Heart right ventricle (tissue), 16 donors: Measurements from ENCODE around the gene AKAP1. TPM values are rescaled to one million over a fixed set of nuclear protein-coding genes. Genes with fewer than 3 reads are reported as not detected.

Experiments used
- ATAC-seq, 8 donors: fragments of 200-7000 bp; cut with Tn5 transposase; one replicate each; pipeline ENCODE4 v1.9.1; 2020; ENCODE audit warnings: mild to moderate bottlenecking in 8 of 8, moderate library complexity in 8 of 8, moderate number of reproducible peaks in 1 of 8
- DNase-seq, 2 donors: peaks; one replicate each; pipeline ENCODE4 v3.0.0-alpha.2; 2020
- H3K27ac ChIP-seq, 10 donors: fragments of 200-600 bp; sonication (generic) in 2 of 10; one replicate each; pipeline versions ENCODE4 v1.5.0 to v1.8.0; 2020 to 2022; ENCODE audit warnings: mild to moderate bottlenecking in 3 of 10
- H3K27me3 ChIP-seq, 7 donors: fragments of 200-600 bp; one replicate each; pipeline ENCODE4 v1.8.0; 2021 to 2022; ENCODE audit warnings: mild to moderate bottlenecking in 2 of 7
- H3K36me3 ChIP-seq, 9 donors: fragments of 200-600 bp; sonication (generic) in 1 of 9; one replicate each; pipeline versions ENCODE4 v1.5.0 to v1.8.0; 2020 to 2022; ENCODE audit warnings: mild to moderate bottlenecking in 2 of 9
- H3K4me1 ChIP-seq, 9 donors: fragments of 200-600 bp; sonication (generic) in 1 of 9; one replicate each; pipeline versions ENCODE4 v1.5.0 to v1.8.0; 2020 to 2022; ENCODE audit warnings: mild to moderate bottlenecking in 4 of 9
- H3K4me3 ChIP-seq, 10 donors: fragments of 200-600 bp; sonication (generic) in 2 of 10; one replicate each; pipeline versions ENCODE4 v1.5.0 to v1.8.0; 2020 to 2022; ENCODE audit warnings: mild to moderate bottlenecking in 7 of 10, moderate library complexity in 2 of 10
- H3K9me3 ChIP-seq, 11 donors: fragments of 200-600 bp in 10 of 11; sonication (generic) in 2 of 11; one replicate each; pipeline versions ENCODE4 v1.5.0 to v1.8.0; 2013 to 2022; ENCODE audit warnings: mild to moderate bottlenecking in 2 of 11, control low read depth in 1 of 11, moderate library complexity in 1 of 11
- WGBS, 2 donors: extraction: QIAGEN DNeasy Blood & Tissue Kit; methylation state at CpG; one replicate each; pipeline ENCODE4 v1.1.7; 2013; ENCODE audit warnings: inconsistent platforms in 1 of 2; 5-methylcytosine and 5-hydroxymethylcytosine counted together
- intact Hi-C, 10 donors: fragments of 100-400 bp; cut with DNase I; formaldehyde crosslinking; loops; one replicate each; pipeline versions ENCODE4 v1.11.1 to v1.14.2; 2022
- polyA plus RNA-seq, 2 donors: library from polyadenylated mRNA; stranded (reverse); fragments of 200-250 nt; gene quantifications; one replicate each; pipeline ENCODE4 v1.2.3, GENCODE V29; 2013
- total RNA-seq, 10 donors: library from RNA; stranded (reverse); fragmentation: NEBNext Ultra II Directional in 3 of 10; extraction: Animal tissue kit (Norgen Biotek cat#: 25700) in 3 of 10; gene quantifications; one replicate each; pipeline versions ENCODE4 v1.2.1 to v1.2.4, GENCODE V29; 2021 to 2023
- TF ChIP-seq, protein P1 (sequence below), 9 donors: fragments of 200-600 bp; sonication (generic) in 2 of 9; IDR thresholded peaks; one replicate each; pipeline versions ENCODE4 v1.5.0 to v1.8.0; 2021 to 2022; ENCODE audit warnings: antibody characterized with exemption in 9 of 9, mild to moderate bottlenecking in 5 of 9, moderate library complexity in 1 of 9
- donor health status: Arrhythmogenic right ventricular cardiomyopathy.
- donor health status: ischemic (EF 13 %, LVEDD 7.1; RV severe dilation, severe dysfunction).
- donor health status: healthy with polysubstance abuse.
- donor health status: DM: no; HTN: yes; CAD: no.
- donor health status: DM: no; HTN: no; CAD: no.
- donor health status: ischemic (EF 25% LVEDD 6.9; RV normal size, moderate dysfunction).
- donor health status: ischemic (EF 25% LVEDD 5.7; RV mildly dilated, moderate dysfunction).
- donor health status: healthy.
- donor health status: DM: yes; HTN: yes; CAD: no.
- donor health status: Ischemic cardiomyopathy.
- donor health status: ischemic (EF 35%, LVEDD 5.7; RV mildly dilated, moderate dysfunction).
- donor health status: nonischemic (EF 11% LVEDD 7.7; RV severe dilation, severe dysfunction).
- donor health status: DM: yes; HTN: yes; CAD: no.
- donor health status: PGD.
- donor health status: ischemic (EF 29% LVEDD 5.4; RV normal size, mild dysfunction).
- donor health status: nonischemic (EF 23%, LVEDD 6.1; RV moderate dilation, normal function).

AKAP1 gene
- total and polyA plus RNA-seq, 12 donors, result 31.0 to 234 (median 153) TPM

DNA sequence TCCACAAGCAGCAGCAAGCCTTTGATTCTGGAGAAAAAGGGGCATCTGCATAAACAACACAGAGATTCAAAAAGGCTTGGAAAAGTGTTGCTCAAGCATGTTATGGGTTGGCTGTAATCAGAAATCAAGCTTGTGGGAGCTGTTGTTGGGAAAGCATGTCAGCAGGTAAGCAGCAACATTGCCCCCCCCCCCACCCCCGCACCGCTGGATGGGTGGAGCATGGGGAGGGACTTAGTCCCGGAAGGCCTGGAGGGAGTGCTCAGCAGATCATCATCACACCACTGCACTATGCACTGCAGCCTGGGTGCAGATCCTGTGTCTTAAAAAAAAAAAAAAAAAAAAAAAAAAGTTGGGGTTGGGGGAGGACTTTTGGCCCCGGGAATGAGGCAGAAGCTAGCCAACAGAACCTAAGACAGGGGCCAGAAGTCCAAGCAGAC is 16.8 kb upstream of the AKAP1 start:
- no peak for DNase-seq
- no peak overlapping the region for H3K27ac ChIP-seq
- peak in 1 of 8 donors; percentile 44 for ATAC-seq
- intact Hi-C loops, result loop anchor here in 1 of 10 donors (5.0 kb wide), 1 partner anchor 61 kb away; no protein-coding TSS in a partner anchor
- no peak overlapping the region for H3K4me3 ChIP-seq
- H3K9me3 ChIP-seq, result no peaks in the 10 kb centered on the region
- TF ChIP-seq, protein P1, sequence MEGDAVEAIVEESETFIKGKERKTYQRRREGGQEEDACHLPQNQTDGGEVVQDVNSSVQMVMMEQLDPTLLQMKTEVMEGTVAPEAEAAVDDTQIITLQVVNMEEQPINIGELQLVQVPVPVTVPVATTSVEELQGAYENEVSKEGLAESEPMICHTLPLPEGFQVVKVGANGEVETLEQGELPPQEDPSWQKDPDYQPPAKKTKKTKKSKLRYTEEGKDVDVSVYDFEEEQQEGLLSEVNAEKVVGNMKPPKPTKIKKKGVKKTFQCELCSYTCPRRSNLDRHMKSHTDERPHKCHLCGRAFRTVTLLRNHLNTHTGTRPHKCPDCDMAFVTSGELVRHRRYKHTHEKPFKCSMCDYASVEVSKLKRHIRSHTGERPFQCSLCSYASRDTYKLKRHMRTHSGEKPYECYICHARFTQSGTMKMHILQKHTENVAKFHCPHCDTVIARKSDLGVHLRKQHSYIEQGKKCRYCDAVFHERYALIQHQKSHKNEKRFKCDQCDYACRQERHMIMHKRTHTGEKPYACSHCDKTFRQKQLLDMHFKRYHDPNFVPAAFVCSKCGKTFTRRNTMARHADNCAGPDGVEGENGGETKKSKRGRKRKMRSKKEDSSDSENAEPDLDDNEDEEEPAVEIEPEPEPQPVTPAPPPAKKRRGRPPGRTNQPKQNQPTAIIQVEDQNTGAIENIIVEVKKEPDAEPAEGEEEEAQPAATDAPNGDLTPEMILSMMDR (IDR thresholded peaks at IDR 0.05), result no peak
- no peaks in the 10 kb centered on the region for H3K27me3 ChIP-seq
- H3K36me3 ChIP-seq, result no peaks in the 10 kb centered on the region
- 30 to 41% methylated on average over 4 of the region's 4 CpGs for WGBS, 2 donors
- H3K4me1 ChIP-seq, result peaks cover 0 to 9% (median 0%) of the 10 kb centered on the region in 9 donors

DNA sequence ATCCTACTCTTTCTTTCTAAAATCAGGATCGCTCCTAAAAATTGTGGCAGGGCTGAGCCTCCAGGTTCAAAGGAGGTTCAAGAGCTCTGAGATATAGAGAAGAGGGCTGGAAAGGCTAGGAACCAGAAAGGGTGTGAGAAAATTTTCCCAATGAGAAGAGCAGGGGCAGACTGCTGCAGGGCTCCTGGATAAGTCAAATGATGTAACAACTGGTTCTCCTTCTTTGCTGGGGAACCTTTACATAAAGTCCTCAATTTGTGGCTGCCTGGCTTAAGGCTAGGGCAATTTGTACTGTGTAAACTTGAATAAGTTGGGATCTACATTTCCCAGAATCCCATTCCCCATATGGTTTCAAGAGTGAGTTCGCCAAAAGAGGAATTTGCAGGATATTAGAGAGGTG is 16.3 kb upstream of the AKAP1 start:
- H3K27ac ChIP-seq, result no peak overlapping the region
- H3K9me3 ChIP-seq, result no peaks in the 10 kb centered on the region
- WGBS, 2 donors, result 91 to 93% methylated on average over 2 of the region's 2 CpGs
- H3K4me1 ChIP-seq, result peaks cover 0 to 9% (median 0%) of the 10 kb centered on the region in 9 donors
- no peaks in the 10 kb centered on the region for H3K27me3 ChIP-seq
- no peak overlapping the region for H3K4me3 ChIP-seq
- intact Hi-C loops, result loop anchor here in 1 of 10 donors (5.0 kb wide), 1 partner anchor 61 kb away; no protein-coding TSS in a partner anchor
- ATAC-seq, result no peak
- H3K36me3 ChIP-seq, result no peaks in the 10 kb centered on the region
- TF ChIP-seq, protein P1 (IDR thresholded peaks at IDR 0.05), result no peak
- no peak for DNase-seq

DNA sequence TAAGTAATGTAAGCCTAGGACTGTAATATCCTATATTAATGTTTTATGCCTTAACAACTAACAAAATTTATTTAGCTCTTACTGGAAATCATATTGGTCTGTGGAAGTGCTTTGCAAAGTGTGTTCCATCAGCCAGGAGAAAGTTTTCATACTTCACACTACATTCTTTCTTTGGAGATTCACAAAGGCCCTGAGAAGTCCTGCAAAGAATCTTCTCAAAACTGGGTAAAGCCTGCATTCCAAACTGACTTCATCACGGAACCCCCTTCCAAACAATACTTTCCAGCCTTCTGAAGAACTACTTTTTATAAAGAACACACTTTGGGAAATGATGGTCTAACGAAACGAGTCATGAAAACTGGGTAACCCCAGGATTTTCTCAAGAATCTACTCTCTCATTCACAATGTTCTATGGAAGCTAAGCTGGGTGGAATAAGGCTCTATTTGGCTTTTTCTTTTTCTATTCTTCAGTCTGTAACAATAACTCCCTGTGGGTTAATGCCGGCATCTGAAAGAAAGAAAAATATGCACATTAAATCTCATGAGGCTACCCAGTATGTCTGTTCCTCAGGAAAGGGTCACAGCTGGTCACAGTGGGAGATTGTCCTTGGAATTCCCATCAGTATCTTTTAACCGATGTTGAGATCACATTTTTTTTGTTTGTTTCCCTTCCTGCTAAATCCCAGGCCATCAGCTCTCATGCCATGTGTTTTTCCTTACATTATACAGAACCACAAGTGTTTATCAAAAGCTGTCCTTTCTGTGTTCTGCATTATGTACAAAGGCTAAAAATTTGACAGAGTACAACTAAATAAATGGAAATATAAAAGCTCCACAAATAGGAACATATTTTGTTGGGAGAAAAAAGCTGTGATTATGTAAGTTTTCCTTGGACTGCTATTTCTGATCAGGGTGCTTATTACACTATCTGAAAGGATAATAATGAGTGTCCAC is 12.8 kb upstream of the AKAP1 start:
- TF ChIP-seq, protein P1 (IDR thresholded peaks at IDR 0.05), result no peak
- Histone ChIP-seq H3K36me3 (no peaks in the 10 kb centered on the region), H3K4me1 (peaks cover 0 to 9% (median 3%) of the 10 kb centered on the region in 9 donors), H3K27me3 (no peaks in the 10 kb centered on the region), H3K4me3 (no peak overlapping the region), H3K9me3 (no peaks in the 10 kb centered on the region), H3K27ac (no peak overlapping the region)
- WGBS, 2 donors, result 49 to 57% methylated on average over 5 of the region's 5 CpGs
- ATAC-seq (no peak), DNase-seq (no peak)
- intact Hi-C loops, result no loop called here

DNA sequence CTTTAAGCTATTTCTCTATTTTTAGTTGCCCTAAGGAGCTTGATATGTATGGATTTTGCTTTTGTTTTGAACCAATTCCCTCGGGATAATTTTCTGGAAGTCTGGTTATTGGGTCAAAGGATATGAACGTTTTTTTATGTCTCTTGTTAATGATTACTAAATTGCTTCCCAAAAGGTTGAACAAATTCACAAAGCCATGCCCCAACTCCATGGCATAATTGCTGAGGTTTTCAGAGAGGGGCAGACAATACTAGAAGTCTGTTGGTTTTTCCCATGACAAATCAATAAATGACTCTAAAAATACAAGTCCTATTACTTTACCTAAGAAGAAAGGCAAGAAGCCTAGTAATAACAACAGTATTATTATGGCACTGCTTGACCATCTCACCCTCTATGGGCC is 11.4 kb upstream of the AKAP1 start:
- TF ChIP-seq, protein P1 (IDR thresholded peaks at IDR 0.05), result no peak
- ATAC-seq (no peak), DNase-seq (no peak)
- 64 to 69% methylated on average over 2 of the region's 2 CpGs for WGBS, 2 donors
- Histone ChIP-seq H3K27me3 (no peaks in the 10 kb centered on the region), H3K36me3 (no peaks in the 10 kb centered on the region), H3K27ac (no peak overlapping the region), H3K9me3 (no peaks in the 10 kb centered on the region), H3K4me1 (peaks cover 0 to 9% (median 3%) of the 10 kb centered on the region in 9 donors), H3K4me3 (no peak overlapping the region)
- intact Hi-C loops, result no loop called here
